Measurements from ENCODE around the gene LRMDA.

- TF ChIP-seq REST (IDR thresholded peaks at IDR 0.05; ENCODE audit: low read depth, low read length) (no peak), EP300 (IDR thresholded peaks at IDR 0.05; ENCODE audit: borderline replicate concordance in 1 of 2, control insufficient read depth in 1 of 2, low read depth in 2 of 2, low read length in 2 of 2) (no peak), NRF1 (conservative IDR thresholded peaks at IDR 0.05; ENCODE audit: low read depth, low read length) (no peak)
Measured at GRCh38 chr10:76481178-76481577, 1049.8 kb downstream of the LRMDA start.

Data from GM12878 (cell line).